IMR-90 (cell line): ENCODE data around the gene SEC23A.

Experiments
- CEBPB ChIP-seq: IDR thresholded peaks from 2 replicates; pipeline ENCODE4 v1.6.1; 2012; ENCODE audit warnings: low read depth, low read length, improper control_type of control experiment
- CTCF ChIP-seq: conservative IDR thresholded peaks from 2 replicates; pipeline ENCODE4 v1.5.1; 2012; ENCODE audit warnings: mild to moderate bottlenecking, low read depth, low read length, improper control_type of control experiment
- MAFK ChIP-seq: IDR thresholded peaks from 2 replicates; pipeline ENCODE4 v1.6.1; 2012; ENCODE audit warnings: low read depth, low read length, improper control_type of control experiment
- MAZ ChIP-seq: IDR thresholded peaks from 2 replicates; pipeline ENCODE4 v1.6.1; 2012; ENCODE audit warnings: low read depth, mild to moderate bottlenecking, low read length, improper control_type of control experiment, moderate library complexity, borderline replicate concordance
- MXI1 ChIP-seq: IDR thresholded peaks from 2 replicates; pipeline ENCODE4 v1.6.1; 2012; ENCODE audit warnings: low read depth, mild to moderate bottlenecking, low read length, moderate library complexity, borderline replicate concordance
- POLR2A ChIP-seq: IDR thresholded peaks from 2 replicates; pipeline ENCODE4 v1.6.1; 2012; ENCODE audit warnings: mild to moderate bottlenecking, low read depth, low read length
- RAD21 ChIP-seq: IDR thresholded peaks from 2 replicates; pipeline ENCODE4 v1.6.1; 2012; ENCODE audit warnings: low read length, improper control_type of control experiment
- USF2 ChIP-seq: fragments of 150-350 bp; IDR thresholded peaks from 2 replicates; pipeline ENCODE4 v1.6.1; 2017; ENCODE audit warnings: mild to moderate bottlenecking, antibody characterized with exemption, low read length, low read depth

GRCh38 chr14:38982837-38983236, 120.2 kb downstream of the SEC23A start:
- TF ChIP-seq USF2 (no peak), RAD21 (no peak), CTCF (no peak), MXI1 (no peak), POLR2A (no peak), MAZ (no peak), MAFK (no peak), CEBPB (no peak)
